GM13977 (cell line): Measurements from ENCODE around the gene SERPINA12.
A peak's percentile ranks its signal among the peaks of the same experiment; 100 is the strongest.

Experiments
- DNase-seq: peaks from one replicate; pipeline ENCODE4 v3.0.0; 2012; ENCODE audit warnings: low spot score
- in situ Hi-C: fragments of 300-500 bp; cut with MboI; formaldehyde crosslinking; loops from one replicate; pipeline ENCODE4 v1.12.0; 2022; ENCODE audit warnings: low sequenced_read_pairs, low pct_unique_long_range_greater_than_20kb, mixed read lengths, inconsistent platforms; ENCODE audit not compliant: unreplicated experiment
- TF ChIP-seq, protein P1 (sequence below): IDR thresholded peaks from 2 replicates; pipeline ENCODE4 v1.5.1; 2012; ENCODE audit warnings: mild to moderate bottlenecking, control low read depth; ENCODE audit not compliant: insufficient read depth; ENCODE audit errors: extremely low read depth, missing control alignments

Gene SERPINA12, protein sequence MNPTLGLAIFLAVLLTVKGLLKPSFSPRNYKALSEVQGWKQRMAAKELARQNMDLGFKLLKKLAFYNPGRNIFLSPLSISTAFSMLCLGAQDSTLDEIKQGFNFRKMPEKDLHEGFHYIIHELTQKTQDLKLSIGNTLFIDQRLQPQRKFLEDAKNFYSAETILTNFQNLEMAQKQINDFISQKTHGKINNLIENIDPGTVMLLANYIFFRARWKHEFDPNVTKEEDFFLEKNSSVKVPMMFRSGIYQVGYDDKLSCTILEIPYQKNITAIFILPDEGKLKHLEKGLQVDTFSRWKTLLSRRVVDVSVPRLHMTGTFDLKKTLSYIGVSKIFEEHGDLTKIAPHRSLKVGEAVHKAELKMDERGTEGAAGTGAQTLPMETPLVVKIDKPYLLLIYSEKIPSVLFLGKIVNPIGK

DNA sequence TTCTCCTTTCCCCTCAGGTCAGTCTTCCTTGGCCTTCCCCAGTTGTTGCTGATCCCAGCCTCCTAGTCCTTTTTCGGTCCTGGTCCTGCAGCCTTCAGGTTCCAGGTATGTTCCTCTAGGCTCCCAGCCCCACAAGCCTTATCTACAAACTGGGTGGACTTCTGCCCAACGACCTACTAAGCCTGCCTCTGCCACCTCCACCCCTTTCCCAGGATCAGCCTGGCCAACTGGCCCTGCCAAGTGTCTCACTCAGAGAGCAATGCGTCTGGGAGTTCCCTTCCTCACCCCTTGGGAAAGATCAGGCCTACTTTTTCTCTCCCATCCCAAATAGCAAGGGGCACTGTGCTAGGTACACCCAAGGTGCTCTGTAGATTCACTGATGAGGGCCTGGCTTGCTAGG, at the start of gene SERPINA12:
SERPINA12 (minus strand) TSS at position 114 of the 400 bp plus-strand sequence. CDS start 11,072 bp downstream, outside the sequence.
- no peak for DNase-seq
- TF ChIP-seq, protein P1, sequence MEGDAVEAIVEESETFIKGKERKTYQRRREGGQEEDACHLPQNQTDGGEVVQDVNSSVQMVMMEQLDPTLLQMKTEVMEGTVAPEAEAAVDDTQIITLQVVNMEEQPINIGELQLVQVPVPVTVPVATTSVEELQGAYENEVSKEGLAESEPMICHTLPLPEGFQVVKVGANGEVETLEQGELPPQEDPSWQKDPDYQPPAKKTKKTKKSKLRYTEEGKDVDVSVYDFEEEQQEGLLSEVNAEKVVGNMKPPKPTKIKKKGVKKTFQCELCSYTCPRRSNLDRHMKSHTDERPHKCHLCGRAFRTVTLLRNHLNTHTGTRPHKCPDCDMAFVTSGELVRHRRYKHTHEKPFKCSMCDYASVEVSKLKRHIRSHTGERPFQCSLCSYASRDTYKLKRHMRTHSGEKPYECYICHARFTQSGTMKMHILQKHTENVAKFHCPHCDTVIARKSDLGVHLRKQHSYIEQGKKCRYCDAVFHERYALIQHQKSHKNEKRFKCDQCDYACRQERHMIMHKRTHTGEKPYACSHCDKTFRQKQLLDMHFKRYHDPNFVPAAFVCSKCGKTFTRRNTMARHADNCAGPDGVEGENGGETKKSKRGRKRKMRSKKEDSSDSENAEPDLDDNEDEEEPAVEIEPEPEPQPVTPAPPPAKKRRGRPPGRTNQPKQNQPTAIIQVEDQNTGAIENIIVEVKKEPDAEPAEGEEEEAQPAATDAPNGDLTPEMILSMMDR = no peak
- in situ Hi-C loops = no loop called here

DNA sequence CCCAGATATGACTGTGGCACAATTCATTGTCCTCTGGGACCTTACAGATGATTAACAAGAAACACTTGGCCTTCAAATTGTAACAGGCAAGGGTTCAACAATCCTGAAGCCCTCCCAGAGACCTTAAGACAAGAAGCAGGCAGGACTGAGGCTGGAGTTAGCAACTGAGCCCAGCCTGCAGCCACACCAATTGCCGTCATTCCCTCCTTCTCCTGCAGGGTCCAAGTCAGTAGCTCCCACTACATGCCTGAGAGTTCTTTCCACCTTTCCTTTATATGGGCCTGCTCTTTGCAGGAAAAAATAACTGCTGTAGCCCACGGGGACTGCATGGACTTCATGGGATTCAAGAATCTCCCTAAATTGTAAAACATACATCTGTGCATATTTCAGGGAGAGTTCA, 49.6 kb upstream of the SERPINA12 start:
- TF ChIP-seq, protein P1 = no peak
- in situ Hi-C loops = no loop called here
- DNase-seq = no peak

DNA sequence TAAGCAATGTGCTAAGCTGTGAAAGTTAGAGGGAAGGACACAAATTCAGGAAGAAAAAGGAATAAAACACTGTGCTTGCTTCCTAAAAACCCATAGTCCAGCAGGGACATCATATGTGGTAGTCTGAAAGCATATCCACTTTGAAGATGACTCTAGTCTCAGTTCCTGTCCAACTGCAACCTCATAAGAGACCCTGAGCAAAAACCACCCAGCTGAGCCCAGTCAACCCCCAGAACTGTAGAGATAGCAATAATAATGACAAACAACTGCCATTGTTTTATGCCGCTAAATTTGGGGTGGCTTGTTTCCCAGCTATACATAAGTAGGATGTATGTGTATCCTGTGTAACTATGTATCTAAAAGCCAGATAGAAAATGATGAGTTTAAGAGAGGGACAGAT, 48.1 kb upstream of the SERPINA12 start:
- TF ChIP-seq, protein P1 = no peak
- no peak for DNase-seq
- in situ Hi-C loops = no loop called here

DNA sequence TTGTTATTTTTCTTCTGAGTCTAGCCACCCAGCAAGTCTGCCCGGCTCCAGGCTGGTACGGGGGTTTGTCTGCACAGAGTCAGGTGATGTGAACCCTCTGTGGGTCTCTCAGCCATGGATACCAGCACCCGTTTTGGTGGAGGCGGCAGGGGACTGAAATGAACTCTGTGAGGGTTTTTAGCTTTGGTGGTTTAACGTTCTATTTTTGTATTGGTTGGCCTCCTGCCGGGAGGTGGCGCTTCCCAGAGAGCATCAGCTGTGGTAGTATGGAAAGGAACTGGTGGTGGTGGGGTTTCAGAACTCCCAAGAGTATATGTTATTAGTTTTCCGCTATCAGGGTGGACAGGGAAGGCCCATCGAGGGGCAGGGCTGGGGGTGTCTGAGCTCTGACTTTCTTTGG, 46.7 kb upstream of the SERPINA12 start:
- no peak for DNase-seq
- TF ChIP-seq, protein P1 = no peak
- in situ Hi-C loops = no loop called here

DNA sequence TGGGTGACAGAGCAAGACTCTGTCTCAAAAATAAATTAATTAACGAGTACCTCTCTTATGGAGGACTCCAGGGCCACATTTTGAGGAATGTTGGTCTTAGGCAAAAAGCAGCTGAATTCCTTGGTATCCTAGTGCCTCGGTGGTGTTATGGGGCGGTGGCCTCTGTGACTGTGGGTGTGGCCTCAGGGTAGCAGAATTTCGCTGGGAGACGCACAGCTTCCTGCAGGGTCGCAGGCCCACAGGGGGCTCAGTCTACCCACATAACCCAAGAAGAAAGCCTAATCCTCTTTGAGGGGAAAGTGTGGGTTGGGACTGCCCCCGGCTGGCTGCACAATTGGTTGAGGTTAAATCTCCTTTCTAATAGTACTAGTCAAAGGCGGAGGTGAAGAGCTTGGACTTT, 40.8 kb upstream of the SERPINA12 start:
- TF ChIP-seq, protein P1 = no peak
- in situ Hi-C loops = no loop called here
- no peak for DNase-seq

DNA sequence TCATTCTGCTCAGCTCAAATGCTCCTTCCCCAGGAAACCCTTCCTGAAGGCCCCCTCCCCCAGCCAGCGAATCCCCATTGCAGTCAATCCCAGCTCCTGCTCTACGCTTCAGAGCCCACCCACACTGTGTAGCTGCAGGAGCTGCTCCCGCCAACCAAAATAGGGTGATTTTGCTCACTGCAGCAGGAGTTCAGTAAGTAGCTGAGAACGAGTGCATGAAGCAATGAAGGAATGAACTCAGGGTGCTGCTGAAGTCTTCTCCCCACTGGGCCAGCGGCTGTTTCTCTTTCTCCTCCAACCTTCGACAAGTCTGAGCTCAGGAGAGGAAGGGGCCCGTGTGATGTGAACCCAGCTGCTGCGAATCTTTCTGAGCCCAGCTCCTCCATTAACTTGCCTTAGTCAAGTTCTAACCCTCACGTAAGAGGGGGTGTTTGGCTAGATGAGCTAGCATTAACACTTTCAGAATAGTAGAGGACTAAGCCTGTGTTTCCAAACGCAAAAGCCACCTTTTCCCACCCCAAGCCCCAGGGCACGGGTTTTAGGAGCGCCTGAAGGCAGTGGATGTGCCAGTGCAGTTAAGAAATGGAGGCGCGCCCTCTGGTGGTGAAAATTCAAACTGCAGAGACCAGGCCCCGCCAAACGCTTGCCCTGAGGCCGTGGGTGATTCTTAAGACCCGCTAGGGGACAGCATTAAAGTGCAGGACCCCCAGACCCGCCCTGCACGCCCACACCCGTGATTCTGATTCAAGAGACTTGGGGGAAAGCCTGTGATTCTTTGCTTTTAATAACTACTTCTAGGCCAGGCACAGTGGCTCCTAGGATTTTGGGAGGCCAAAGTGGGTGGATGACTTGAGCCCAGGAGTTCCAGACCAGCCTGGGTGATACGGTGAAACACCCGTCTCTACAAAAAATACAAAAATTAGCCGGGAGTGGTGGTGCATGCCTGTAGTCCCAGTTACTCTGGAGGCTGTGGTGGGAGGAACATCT, 40.0 kb upstream of the SERPINA12 start:
- peak; percentile 68 for DNase-seq
- in situ Hi-C loops = no loop called here
- TF ChIP-seq, protein P1 = peak; percentile 90
